GM21528 (cell line): ENCODE results near the gene TRIOBP.

ENCODE experiments used
- ATAC-seq: cut with Tn5 transposase; IDR thresholded peaks from one replicate; pipeline ENCODE4 v1.9.1; 2021; ENCODE audit warnings: mild to moderate bottlenecking, moderate library complexity; ENCODE audit not compliant: unreplicated experiment, low FRiP score

Gene TRIOBP

GRCh38 chr22:37665487-37665886 lies 31.4 kb upstream of the TRIOBP start:
- no peak for ATAC-seq

- no peak for ATAC-seq
Measured at GRCh38 chr22:37669586-37669985, 27.3 kb upstream of the TRIOBP start.

- no peak for ATAC-seq
Measured at GRCh38 chr22:37672206-37672919, 24.5 kb upstream of the TRIOBP start.

GRCh38 chr22:37672920-37673455 lies 23.9 kb upstream of the TRIOBP start:
- ATAC-seq, result no peak

- ATAC-seq, result no peak
Measured at GRCh38 chr22:37674248-37674647, 22.6 kb upstream of the TRIOBP start.

- ATAC-seq, result no peak
Measured at GRCh38 chr22:37674951-37675929, 21.6 kb upstream of the TRIOBP start, which contains the start of gene LGALS1. Gene LGALS1 (plus strand): TSS chr22:37675636. CDS start chr22:37675703, 67 bp downstream.

- peak; percentile 6 for ATAC-seq
Measured at GRCh38 chr22:37675930-37676735, 20.7 kb upstream of the TRIOBP start.

GRCh38 chr22:37676736-37677492 lies 19.9 kb upstream of the TRIOBP start:
- peak; percentile 49 for ATAC-seq

GRCh38 chr22:37677493-37677974 lies 19.3 kb upstream of the TRIOBP start:
- ATAC-seq, result peak; percentile 22

- no peak for ATAC-seq
Measured at GRCh38 chr22:37678372-37678771, 18.5 kb upstream of the TRIOBP start.

- no peak for ATAC-seq
Measured at GRCh38 chr22:37679670-37680069, 17.2 kb upstream of the TRIOBP start.

- no peak for ATAC-seq
Measured at GRCh38 chr22:37680191-37680851, 16.5 kb upstream of the TRIOBP start.

- ATAC-seq, result no peak
Measured at GRCh38 chr22:37681001-37681424, 15.8 kb upstream of the TRIOBP start.

- no peak for ATAC-seq
Measured at GRCh38 chr22:37681556-37682049, 15.2 kb upstream of the TRIOBP start.

GRCh38 chr22:37684803-37685615 lies 11.8 kb upstream of the TRIOBP start:
- ATAC-seq, result no peak

GRCh38 chr22:37686002-37686982 lies 10.6 kb upstream of the TRIOBP start, which contains the start of gene NOL12:
Gene NOL12 (plus strand): TSS chr22:37686343. CDS start chr22:37686393, 50 bp downstream.
- peak; percentile 65 for ATAC-seq

- ATAC-seq, result no peak
Measured at GRCh38 chr22:37690407-37690806, 6.4 kb upstream of the TRIOBP start.
